Endothelial cell of umbilical vein (primary cell): Measurements from ENCODE around the gene NUP62.

Experiments
- CTCF ChIP-seq, 2 donors: IDR thresholded peaks; 1 replicate in 1 of 2; 2 replicates in 1 of 2; pipeline ENCODE4 v1.5.1; 2011; ENCODE audit warnings: low read length in 2 of 2, mild to moderate bottlenecking in 2 of 2, moderate library complexity in 2 of 2, control low read depth in 1 of 2, inconsistent platforms in 1 of 2, low read depth in 1 of 2; ENCODE audit not compliant: insufficient read depth in 1 of 2; ENCODE audit errors: extremely low read depth in 1 of 2
- POLR2A ChIP-seq: IDR thresholded peaks from 2 replicates; pipeline ENCODE4 v1.6.1; 2012; ENCODE audit warnings: low read depth, mild to moderate bottlenecking, control low read depth, low read length

- TF ChIP-seq CTCF (IDR thresholded peaks at IDR 0.05; ENCODE audit: extremely low read depth in 1 of 2, insufficient read depth in 1 of 2, low read depth in 1 of 2, low read length in 2 of 2), result no peak
- TF ChIP-seq POLR2A, result no peak
Observed at GRCh38 chr19:49861541-49862378, 67.5 kb downstream of the NUP62 start.
